Keratinocyte (primary cell): ENCODE measurements around the gene THBS1. TPM values are rescaled to one million over a fixed set of nuclear protein-coding genes. Genes with fewer than 3 reads are reported as not detected.

Experiments used
- DNase-seq: peaks from one replicate; pipeline ENCODE4 v3.0.0-alpha.2; 2011; ENCODE audit warnings: low read depth, missing footprints, low spot score
- FAIRE-seq: peaks from 2 replicates; lab custom pipeline; 2011; peaks lifted over from hg19 to GRCh38; lab: Jason Lieb, UNC
- H2AFZ ChIP-seq: 2 replicates; pipeline ENCODE4 v1.6.0; 2012; ENCODE audit warnings: low read length, control low read depth, inconsistent platforms; ENCODE audit not compliant: control insufficient read depth
- H3K27ac ChIP-seq: 2 replicates; pipeline ENCODE4 v1.5.1; 2011; ENCODE audit warnings: low read length; ENCODE audit not compliant: control insufficient read depth, insufficient read depth
- H3K27me3 ChIP-seq: 3 replicates; pipeline ENCODE4 v1.6.0; 2011; ENCODE audit warnings: low read length; ENCODE audit not compliant: control insufficient read depth, insufficient read depth; ENCODE audit errors: extremely low read depth
- H3K36me3 ChIP-seq, 2 experiments: 2 replicates in 1 of 2; 3 replicates in 1 of 2; pipeline ENCODE4 v1.5.1; 2011; ENCODE audit warnings: low read length in 2 of 2, mild to moderate bottlenecking in 1 of 2; ENCODE audit not compliant: control insufficient read depth in 2 of 2, insufficient read depth in 2 of 2; ENCODE audit errors: extremely low read depth in 1 of 2
- H3K4me1 ChIP-seq: 3 replicates; pipeline ENCODE4 v1.5.1; 2011; ENCODE audit warnings: low read length; ENCODE audit not compliant: control insufficient read depth, insufficient read depth; ENCODE audit errors: extremely low read depth
- H3K4me2 ChIP-seq: 3 replicates; pipeline ENCODE4 v1.6.0; 2011; ENCODE audit warnings: low read depth, low read length; ENCODE audit not compliant: control insufficient read depth, insufficient read depth; ENCODE audit errors: extremely low read depth
- H3K4me3 ChIP-seq, 3 experiments: fragments of 200-600 bp in 1 of 3; sonication (generic) in 1 of 3; 2 replicates in 2 of 3; 3 replicates in 1 of 3; pipeline ENCODE4 v1.5.1; 2011 to 2016; ENCODE audit warnings: low read length in 3 of 3, mild to moderate bottlenecking in 3 of 3, control low read depth in 2 of 3, inconsistent platforms in 1 of 3, low read depth in 1 of 3, mixed read lengths in 1 of 3, mixed run types in 1 of 3, moderate library complexity in 1 of 3; ENCODE audit not compliant: control insufficient read depth in 2 of 3, insufficient read depth in 2 of 3; ENCODE audit errors: extremely low read depth in 1 of 3
- H3K79me2 ChIP-seq: 2 replicates; pipeline ENCODE4 v1.6.0; 2012; ENCODE audit warnings: low read length; ENCODE audit not compliant: control insufficient read depth, insufficient read depth
- H3K9ac ChIP-seq: 3 replicates; pipeline ENCODE4 v1.6.0; 2011; ENCODE audit warnings: low read length; ENCODE audit not compliant: control insufficient read depth, insufficient read depth; ENCODE audit errors: extremely low read depth
- H3K9me1 ChIP-seq: 3 replicates; pipeline ENCODE4 v1.6.0; 2011; ENCODE audit warnings: low read length; ENCODE audit not compliant: control insufficient read depth, insufficient read depth; ENCODE audit errors: extremely low read depth
- H3K9me3 ChIP-seq: 2 replicates; pipeline ENCODE4 v1.5.1; 2012; ENCODE audit warnings: low read depth, low read length; ENCODE audit not compliant: control insufficient read depth
- H4K20me1 ChIP-seq: 3 replicates; pipeline ENCODE4 v1.6.0; 2011; ENCODE audit warnings: low read length; ENCODE audit not compliant: control insufficient read depth, insufficient read depth; ENCODE audit errors: extremely low read depth
- EZH2 ChIP-seq: IDR thresholded peaks from one replicate; pipeline ENCODE4 v1.6.1; 2012; ENCODE audit warnings: inconsistent platforms, mild to moderate bottlenecking, low read length, moderate library complexity
- dilution Hi-C: fragments of 300-500 bp; cut with MboI; formaldehyde crosslinking; loops from one replicate; pipeline ENCODE4 v1.7.0; 2020; ENCODE audit warnings: low sequenced_read_pairs; ENCODE audit not compliant: extremely low pct_ligation_motif_present
- polyA plus RNA-seq, 5 experiments: library from polyadenylated mRNA; depleted of rRNA in 3 of 5; stranded (reverse) in 3 of 5; stranded (forward) in 1 of 5; unstranded in 1 of 5; fragments of >200 nt; gene quantifications; 1 replicate in 1 of 5; 2 replicates in 3 of 5; 3 replicates in 1 of 5; pipeline versions ENCODE4 v1.2.1 to v1.2.3, GENCODE V29; 2011 to 2012; ENCODE audit warnings: missing spikeins in 2 of 5, low read depth in 1 of 5, low replicate concordance in 1 of 5
- TF ChIP-seq, protein P1 (sequence below), 3 experiments: IDR thresholded peaks in 1 of 3; conservative IDR thresholded peaks in 1 of 3; optimal IDR thresholded peaks in 1 of 3; 2 replicates in 2 of 3; 3 replicates in 1 of 3; pipeline versions ENCODE3 to v1.5.1; 2011; ENCODE audit warnings: low read length in 3 of 3, mild to moderate bottlenecking in 3 of 3, moderate library complexity in 2 of 3, control low read depth in 1 of 3, inconsistent platforms in 1 of 3; ENCODE audit not compliant: insufficient read depth in 2 of 3; ENCODE audit errors: extremely low read depth in 1 of 3

Gene THBS1
- polyA plus RNA-seq, 1 donor (not counting 4 experiments of a cell fraction or from before 2014, with no cell fraction given), result 789 TPM

DNA sequence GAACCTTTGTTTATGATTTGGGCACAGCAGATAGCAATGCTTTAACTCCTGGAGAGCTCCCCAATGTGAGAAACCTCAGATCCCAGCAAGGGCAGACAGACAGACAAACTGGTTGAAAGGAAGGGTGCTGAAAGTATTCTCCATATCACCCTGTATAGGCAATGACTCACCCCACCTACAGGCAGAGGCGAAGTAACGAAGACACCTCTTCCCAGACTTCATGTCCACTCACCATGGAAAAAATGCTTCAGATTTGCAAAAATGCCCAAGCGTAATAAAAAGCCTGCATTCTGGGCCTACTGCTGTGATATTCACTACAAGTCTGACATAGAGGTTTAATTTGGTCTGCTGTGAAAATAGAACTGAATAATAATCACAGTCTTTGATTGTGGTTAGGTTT is 50.5 kb downstream of the THBS1 start:
- dilution Hi-C loops, result loop anchor here (25.0 kb wide), 1 partner anchor 131 kb away; no protein-coding TSS in a partner anchor
- FAIRE-seq, result peak; percentile 98

GRCh38 chr15:39638041-39638440 is 57.2 kb downstream of the THBS1 start:
- H3K9ac ChIP-seq, result no peak overlapping the region
- no peaks in the 10 kb centered on the region for H3K27me3 ChIP-seq
- FAIRE-seq (no peak), DNase-seq (no peak)
- no peaks in the 10 kb centered on the region for H3K9me3 ChIP-seq
- H3K36me3 ChIP-seq, result no peaks in the 10 kb centered on the region
- H3K4me2 ChIP-seq, result no peak overlapping the region
- TF ChIP-seq EZH2, result no peak
- TF ChIP-seq, protein P1, sequence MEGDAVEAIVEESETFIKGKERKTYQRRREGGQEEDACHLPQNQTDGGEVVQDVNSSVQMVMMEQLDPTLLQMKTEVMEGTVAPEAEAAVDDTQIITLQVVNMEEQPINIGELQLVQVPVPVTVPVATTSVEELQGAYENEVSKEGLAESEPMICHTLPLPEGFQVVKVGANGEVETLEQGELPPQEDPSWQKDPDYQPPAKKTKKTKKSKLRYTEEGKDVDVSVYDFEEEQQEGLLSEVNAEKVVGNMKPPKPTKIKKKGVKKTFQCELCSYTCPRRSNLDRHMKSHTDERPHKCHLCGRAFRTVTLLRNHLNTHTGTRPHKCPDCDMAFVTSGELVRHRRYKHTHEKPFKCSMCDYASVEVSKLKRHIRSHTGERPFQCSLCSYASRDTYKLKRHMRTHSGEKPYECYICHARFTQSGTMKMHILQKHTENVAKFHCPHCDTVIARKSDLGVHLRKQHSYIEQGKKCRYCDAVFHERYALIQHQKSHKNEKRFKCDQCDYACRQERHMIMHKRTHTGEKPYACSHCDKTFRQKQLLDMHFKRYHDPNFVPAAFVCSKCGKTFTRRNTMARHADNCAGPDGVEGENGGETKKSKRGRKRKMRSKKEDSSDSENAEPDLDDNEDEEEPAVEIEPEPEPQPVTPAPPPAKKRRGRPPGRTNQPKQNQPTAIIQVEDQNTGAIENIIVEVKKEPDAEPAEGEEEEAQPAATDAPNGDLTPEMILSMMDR (optimal IDR thresholded peaks at IDR 0.05 in 1 of 3, IDR thresholded peaks at IDR 0.05 in 1 of 3, conservative IDR thresholded peaks at IDR 0.05 in 1 of 3; ENCODE audit: extremely low read depth in 1 of 3, insufficient read depth in 2 of 3, low read length in 3 of 3), result no peak
- H3K4me1 ChIP-seq, result peaks cover 30% of the 10 kb centered on the region
- dilution Hi-C loops, result loop anchor here (25.0 kb wide), 1 partner anchor 124 kb away; no protein-coding TSS in a partner anchor
- H3K79me2 ChIP-seq, result no peaks in the 10 kb centered on the region
- H3K27ac ChIP-seq, result no peak overlapping the region
- no peak overlapping the region for H2AFZ ChIP-seq
- no peak overlapping the region for H3K4me3 ChIP-seq
- H4K20me1 ChIP-seq, result no peaks in the 10 kb centered on the region
- H3K9me1 ChIP-seq, result no peaks in the 10 kb centered on the region

More for the DNA sequence above, 50.5 kb downstream of the THBS1 start:
- DNase-seq, result no peak
- Histone ChIP-seq H4K20me1 (no peaks in the 10 kb centered on the region), H3K27me3 (no peaks in the 10 kb centered on the region), H3K79me2 (no peaks in the 10 kb centered on the region), H3K9ac (no peak overlapping the region), H3K4me2 (peak overlapping the region; percentile 41), H3K36me3 (no peaks in the 10 kb centered on the region), H3K27ac (peak overlapping the region; percentile 96), H3K4me1 (peaks cover 37% of the 10 kb centered on the region), H3K4me3 (no peak overlapping the region), H2AFZ (peak overlapping the region; percentile 23), H3K9me1 (no peaks in the 10 kb centered on the region), H3K9me3 (no peaks in the 10 kb centered on the region)
- TF ChIP-seq, protein P1 (optimal IDR thresholded peaks at IDR 0.05 in 1 of 3, IDR thresholded peaks at IDR 0.05 in 1 of 3, conservative IDR thresholded peaks at IDR 0.05 in 1 of 3; ENCODE audit: extremely low read depth in 1 of 3, insufficient read depth in 2 of 3, low read length in 3 of 3), result peak in 1 of 3 experiments; percentile 64
- TF ChIP-seq EZH2, result no peak
